ENCODE results near the gene TSPAN4.

GRCh38 chr11:826836-827145, 15.9 kb upstream of the TSPAN4 start:
- TF ChIP-seq POLR2A (IDR thresholded peaks at IDR 0.05): no peak
- TF ChIP-seq CTCF (IDR thresholded peaks at IDR 0.05): no peak

Data from lower leg skin (tissue), 3 donors.